RWPE2 (cell line): ENCODE measurements around the gene CCDC91.

Source experiments
- ATAC-seq: fragments of 200-7000 bp; cut with Tn5 transposase; 3 replicates; pipeline ENCODE4 v1.9.1; 2021; ENCODE audit warnings: low read depth
- DNase-seq: peaks from one replicate; pipeline ENCODE4 v3.0.0-alpha.2; 2020; ENCODE audit warnings: low spot score
- H3K27ac ChIP-seq: fragments of 450-650 bp; 2 replicates; pipeline ENCODE4 v1.5.1; 2017; ENCODE audit warnings: mild to moderate bottlenecking; ENCODE audit not compliant: poor library complexity, severe bottlenecking
- H3K27me3 ChIP-seq: fragments of 250-450 bp; sonication (Bioruptor Pico); 2 replicates; pipeline ENCODE4 v1.5.1; 2021; ENCODE audit warnings: mild to moderate bottlenecking, moderate library complexity; ENCODE audit not compliant: insufficient read depth, poor library complexity, severe bottlenecking
- H3K36me3 ChIP-seq: fragments of 250-450 bp; sonication (Bioruptor Pico); 2 replicates; pipeline ENCODE4 v1.5.1; 2020; ENCODE audit warnings: low read depth, mild to moderate bottlenecking, moderate library complexity
- H3K4me1 ChIP-seq: fragments of 250-450 bp; sonication (Bioruptor Pico); 2 replicates; pipeline ENCODE4 v1.5.1; 2021; ENCODE audit warnings: mild to moderate bottlenecking, moderate library complexity; ENCODE audit not compliant: insufficient read depth, poor library complexity, severe bottlenecking
- H3K4me3 ChIP-seq: fragments of 250-450 bp; sonication (Bioruptor Pico); 2 replicates; pipeline ENCODE4 v1.5.1; 2021; ENCODE audit warnings: mild to moderate bottlenecking, moderate library complexity; ENCODE audit not compliant: severe bottlenecking
- H3K9me3 ChIP-seq: fragments of 250-450 bp; sonication (Bioruptor Pico); 2 replicates; pipeline ENCODE4 v1.5.1; 2021; ENCODE audit warnings: mild to moderate bottlenecking, moderate library complexity; ENCODE audit not compliant: severe bottlenecking
- TF ChIP-seq, protein P1 (sequence below): fragments of 450-650 bp; IDR thresholded peaks from one replicate; pipeline ENCODE4 v1.5.1; 2017; ENCODE audit warnings: mild to moderate bottlenecking, moderate library complexity; ENCODE audit not compliant: poor library complexity, severe bottlenecking

The CCDC91 gene

GRCh38 chr12:28235015-28235414, 44.8 kb downstream of the CCDC91 start:
- DNase-seq = no peak
- Histone ChIP-seq H3K4me3 (no peak overlapping the region), H3K9me3 (no peaks in the 10 kb centered on the region), H3K27me3 (no peaks in the 10 kb centered on the region), H3K4me1 (no peaks in the 10 kb centered on the region), H3K27ac (no peak overlapping the region), H3K36me3 (no peaks in the 10 kb centered on the region)
- ATAC-seq = no peak
- TF ChIP-seq, protein P1, sequence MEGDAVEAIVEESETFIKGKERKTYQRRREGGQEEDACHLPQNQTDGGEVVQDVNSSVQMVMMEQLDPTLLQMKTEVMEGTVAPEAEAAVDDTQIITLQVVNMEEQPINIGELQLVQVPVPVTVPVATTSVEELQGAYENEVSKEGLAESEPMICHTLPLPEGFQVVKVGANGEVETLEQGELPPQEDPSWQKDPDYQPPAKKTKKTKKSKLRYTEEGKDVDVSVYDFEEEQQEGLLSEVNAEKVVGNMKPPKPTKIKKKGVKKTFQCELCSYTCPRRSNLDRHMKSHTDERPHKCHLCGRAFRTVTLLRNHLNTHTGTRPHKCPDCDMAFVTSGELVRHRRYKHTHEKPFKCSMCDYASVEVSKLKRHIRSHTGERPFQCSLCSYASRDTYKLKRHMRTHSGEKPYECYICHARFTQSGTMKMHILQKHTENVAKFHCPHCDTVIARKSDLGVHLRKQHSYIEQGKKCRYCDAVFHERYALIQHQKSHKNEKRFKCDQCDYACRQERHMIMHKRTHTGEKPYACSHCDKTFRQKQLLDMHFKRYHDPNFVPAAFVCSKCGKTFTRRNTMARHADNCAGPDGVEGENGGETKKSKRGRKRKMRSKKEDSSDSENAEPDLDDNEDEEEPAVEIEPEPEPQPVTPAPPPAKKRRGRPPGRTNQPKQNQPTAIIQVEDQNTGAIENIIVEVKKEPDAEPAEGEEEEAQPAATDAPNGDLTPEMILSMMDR = no peak

GRCh38 chr12:28235985-28236384, 45.7 kb downstream of the CCDC91 start:
- H3K27ac ChIP-seq = no peak overlapping the region
- ATAC-seq (no peak), DNase-seq (no peak)
- TF ChIP-seq, protein P1 = no peak
- H3K27me3 ChIP-seq = no peaks in the 10 kb centered on the region
- no peak overlapping the region for H3K4me3 ChIP-seq
- H3K4me1 ChIP-seq = no peaks in the 10 kb centered on the region
- H3K36me3 ChIP-seq = no peaks in the 10 kb centered on the region
- H3K9me3 ChIP-seq = no peaks in the 10 kb centered on the region

GRCh38 chr12:28237423-28237822, 47.2 kb downstream of the CCDC91 start:
- H3K4me1 ChIP-seq = no peaks in the 10 kb centered on the region
- no peak overlapping the region for H3K27ac ChIP-seq
- ATAC-seq (no peak), DNase-seq (no peak)
- no peaks in the 10 kb centered on the region for H3K36me3 ChIP-seq
- no peaks in the 10 kb centered on the region for H3K27me3 ChIP-seq
- H3K4me3 ChIP-seq = no peak overlapping the region
- TF ChIP-seq, protein P1 = peak; percentile 14
- no peaks in the 10 kb centered on the region for H3K9me3 ChIP-seq

DNA sequence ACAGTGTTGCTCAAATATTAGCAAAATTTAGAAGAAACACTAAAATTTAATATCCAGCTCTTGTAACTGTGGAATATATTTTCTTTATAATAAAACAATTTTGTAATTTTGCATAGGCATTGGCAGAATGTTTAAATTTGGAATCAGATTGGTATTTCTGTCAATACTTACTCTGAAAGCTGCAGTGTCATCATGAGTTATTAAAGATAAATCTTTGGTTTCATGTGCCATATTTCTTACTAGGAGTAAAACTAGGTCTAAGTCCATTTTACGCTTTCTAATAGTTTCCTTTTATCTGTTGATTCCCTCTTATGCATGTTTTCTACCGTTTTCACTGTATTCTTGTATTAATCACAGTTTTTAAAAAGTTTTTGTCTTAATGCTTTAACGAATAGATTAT, 49.7 kb downstream of the CCDC91 start:
- Histone ChIP-seq H3K4me3 (no peak overlapping the region), H3K4me1 (no peaks in the 10 kb centered on the region), H3K27ac (no peak overlapping the region), H3K36me3 (no peaks in the 10 kb centered on the region), H3K9me3 (no peaks in the 10 kb centered on the region), H3K27me3 (no peaks in the 10 kb centered on the region)
- TF ChIP-seq, protein P1 = no peak
- ATAC-seq (no peak), DNase-seq (no peak)

DNA sequence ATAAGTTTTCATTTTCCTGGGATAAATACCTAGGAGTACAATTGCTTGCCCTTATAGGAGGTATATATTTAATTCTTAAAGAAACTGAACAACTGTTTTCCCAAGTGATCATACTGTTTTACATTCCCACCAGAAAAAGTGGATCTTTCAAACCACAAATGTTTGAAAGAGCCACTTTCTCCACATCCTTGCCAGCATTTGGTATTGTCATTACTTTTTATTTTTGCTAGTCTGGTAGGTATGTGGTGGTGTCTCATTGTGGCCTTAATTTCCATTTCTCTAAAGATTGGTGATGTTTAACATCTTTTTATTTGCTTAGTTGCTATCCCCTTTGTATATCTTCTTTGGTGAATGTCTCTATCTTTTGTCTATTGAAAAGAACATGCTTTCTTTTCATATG, 50.6 kb downstream of the CCDC91 start:
- no peaks in the 10 kb centered on the region for H3K36me3 ChIP-seq
- no peak overlapping the region for H3K27ac ChIP-seq
- H3K27me3 ChIP-seq = no peaks in the 10 kb centered on the region
- no peaks in the 10 kb centered on the region for H3K4me1 ChIP-seq
- TF ChIP-seq, protein P1 = no peak
- DNase-seq (no peak), ATAC-seq (no peak)
- no peaks in the 10 kb centered on the region for H3K9me3 ChIP-seq
- no peak overlapping the region for H3K4me3 ChIP-seq
